HG02588 (cell line): ENCODE results near the gene IGFLR1.
A peak's percentile ranks its signal among the peaks of the same experiment; 100 is the strongest.
"Not testable (repeated sequence)": the region's sequence is repeated elsewhere in the genome, so short reads cannot be mapped to it uniquely, and the experiment has no call there.

Experiments
- ATAC-seq: cut with Tn5 transposase; IDR thresholded peaks from one replicate; pipeline ENCODE4 v1.9.1; 2021; ENCODE audit warnings: mild to moderate bottlenecking, moderate library complexity; ENCODE audit not compliant: unreplicated experiment

Gene IGFLR1

DNA sequence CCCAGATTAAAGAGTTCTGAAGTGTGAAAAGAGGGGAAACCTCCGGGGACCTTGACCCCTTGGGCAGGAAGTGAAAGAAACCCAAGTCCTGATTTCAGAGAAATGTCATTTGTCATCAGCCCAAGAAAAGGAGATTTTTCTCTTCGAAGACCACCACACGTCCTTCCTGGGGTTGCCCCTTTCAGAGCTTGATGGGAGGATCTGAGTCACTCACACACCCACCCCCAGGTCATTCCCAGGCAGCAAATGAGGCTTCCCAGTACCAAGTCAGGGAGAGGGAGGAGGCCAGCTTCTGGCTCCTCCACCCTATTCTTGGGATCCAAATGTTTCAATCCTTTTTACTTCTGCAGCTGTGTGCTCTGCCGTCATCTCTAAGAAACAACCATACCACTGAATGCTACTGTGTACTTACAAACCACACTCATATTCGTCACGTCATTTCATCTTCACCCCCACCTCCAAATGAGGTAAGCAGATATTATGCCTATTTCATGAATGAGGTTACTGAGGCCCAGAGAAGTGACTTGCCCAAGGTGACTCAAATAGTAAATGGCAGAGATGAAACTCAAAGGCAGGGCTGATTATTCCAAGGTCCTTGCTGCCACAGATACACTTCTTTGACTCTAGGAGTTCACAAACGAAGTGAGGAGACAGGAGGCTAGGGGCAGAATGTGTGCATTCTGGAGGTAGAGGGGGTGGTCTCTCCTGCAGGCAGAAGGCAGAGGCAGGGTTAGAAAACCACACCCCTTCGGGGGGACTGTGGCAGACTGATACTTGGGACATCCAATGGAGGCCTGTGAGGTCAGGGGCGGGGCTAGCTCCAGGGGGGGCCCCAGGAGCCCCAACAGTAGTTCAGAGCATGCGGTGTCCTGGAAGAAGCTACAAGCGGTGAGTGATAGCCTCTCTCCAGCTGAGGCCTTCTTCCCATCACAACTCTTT, 29.4 kb downstream of the IGFLR1 start:
- ATAC-seq: no peak

DNA sequence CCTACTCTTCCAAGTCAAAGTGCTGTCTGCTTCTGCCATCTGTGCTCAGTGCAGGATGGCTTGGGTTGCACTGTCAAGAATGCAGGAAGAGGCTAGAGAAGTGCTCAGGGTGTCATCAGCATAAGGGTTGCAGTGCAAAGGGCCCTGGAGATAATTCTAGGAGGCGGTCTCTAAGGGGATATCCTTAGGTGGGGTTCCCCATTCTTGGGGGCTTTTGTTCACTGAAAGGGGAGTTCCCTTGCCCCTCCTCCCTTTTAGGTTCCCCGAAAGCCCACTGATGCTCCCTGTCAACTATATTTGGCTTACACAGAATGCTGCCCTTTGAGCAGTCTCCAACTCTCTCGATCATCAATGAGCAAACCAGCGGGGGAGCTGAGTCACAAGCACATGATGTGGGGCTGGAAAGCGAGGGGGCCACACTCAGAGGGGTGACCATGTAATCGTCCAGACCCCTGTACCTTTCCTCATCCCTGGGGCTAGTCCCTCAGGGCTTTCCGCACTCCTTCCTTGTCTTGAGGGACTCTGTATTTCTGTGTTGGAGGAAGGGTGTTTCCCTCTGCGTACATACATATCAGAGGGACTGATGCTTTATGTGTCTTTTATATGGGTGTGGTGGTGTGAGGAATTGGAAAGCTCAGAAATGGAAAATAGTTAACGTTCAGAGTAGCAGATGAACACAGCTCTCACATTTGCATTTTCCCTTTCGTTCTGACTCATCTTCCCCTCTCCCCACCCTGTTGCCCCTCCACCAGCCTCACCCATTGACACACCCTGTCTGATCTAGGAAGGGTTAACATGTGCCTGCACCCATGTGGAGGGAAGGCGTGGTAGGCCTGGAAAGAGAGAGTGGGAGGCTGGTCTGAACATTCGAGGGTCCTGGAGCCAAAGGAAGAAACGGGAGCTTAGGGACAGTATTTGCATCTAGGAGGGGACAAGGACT, 31.2 kb downstream of the IGFLR1 start:
- no peak for ATAC-seq

DNA sequence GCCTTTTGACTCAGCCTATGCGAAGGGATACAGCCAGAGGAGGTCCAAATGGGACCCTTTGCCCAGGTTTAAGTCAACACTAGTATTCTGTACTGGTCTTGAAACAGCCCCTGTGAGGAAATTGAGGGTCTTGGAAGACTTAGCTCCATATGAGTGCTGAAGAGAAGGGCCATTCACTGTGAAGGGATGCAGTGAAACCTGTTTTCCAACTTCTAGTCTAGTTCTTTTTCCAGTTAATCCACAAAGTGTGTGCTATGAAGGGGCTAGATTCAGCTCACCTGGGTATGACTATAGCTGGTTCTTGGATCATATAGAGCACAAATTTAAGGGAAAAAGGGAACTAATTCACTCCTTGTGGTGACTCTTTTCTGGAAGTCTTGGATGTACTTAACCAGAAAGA, 33.9 kb downstream of the IGFLR1 start:
- ATAC-seq: no peak

DNA sequence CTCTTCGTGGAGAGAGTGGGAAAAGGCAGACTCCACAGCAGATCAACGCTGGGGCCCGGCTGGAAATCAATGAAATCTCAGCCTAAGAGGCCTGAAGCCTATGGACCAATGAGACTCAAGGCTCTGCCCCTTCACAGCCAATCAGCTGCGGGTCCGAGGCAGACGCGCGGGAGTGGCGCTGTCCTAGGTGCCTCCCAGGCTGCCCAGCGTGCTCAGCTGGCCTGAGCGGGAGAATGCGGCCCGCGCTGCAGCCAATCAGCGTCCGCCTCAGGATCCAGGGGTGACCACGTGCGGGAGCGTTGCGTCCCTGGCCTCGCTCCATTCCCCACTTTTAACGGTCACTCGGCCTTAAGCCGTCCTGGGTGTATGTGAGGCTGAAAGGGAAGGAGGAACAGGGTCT, 38.0 kb downstream of the IGFLR1 start, which contains the start of gene ZBTB32:
Gene ZBTB32 (plus strand): TSS at position 341 of the 400 bp plus-strand sequence. CDS start 10,069 bp downstream, outside the sequence.
- ATAC-seq: no peak

DNA sequence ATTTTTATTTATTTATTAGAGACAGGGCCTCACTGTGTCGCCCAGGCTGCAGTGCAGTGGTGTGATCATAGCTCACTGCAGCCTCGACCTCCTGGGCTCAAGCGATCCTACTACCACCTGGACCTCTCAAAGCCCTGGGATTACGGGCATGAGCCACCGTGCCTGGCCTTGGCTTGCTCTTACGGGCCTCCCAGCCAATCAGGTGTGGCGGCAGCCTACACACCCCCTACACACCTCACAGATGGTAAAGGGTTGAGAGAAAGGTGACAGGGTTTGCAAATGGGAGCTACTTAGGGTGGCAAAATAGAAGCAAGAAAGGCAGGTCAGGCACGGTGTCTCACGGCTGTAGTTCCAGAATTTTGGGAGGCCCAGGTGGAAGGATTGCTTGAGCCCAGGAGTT, 38.9 kb downstream of the IGFLR1 start:
- ATAC-seq: no peak

DNA sequence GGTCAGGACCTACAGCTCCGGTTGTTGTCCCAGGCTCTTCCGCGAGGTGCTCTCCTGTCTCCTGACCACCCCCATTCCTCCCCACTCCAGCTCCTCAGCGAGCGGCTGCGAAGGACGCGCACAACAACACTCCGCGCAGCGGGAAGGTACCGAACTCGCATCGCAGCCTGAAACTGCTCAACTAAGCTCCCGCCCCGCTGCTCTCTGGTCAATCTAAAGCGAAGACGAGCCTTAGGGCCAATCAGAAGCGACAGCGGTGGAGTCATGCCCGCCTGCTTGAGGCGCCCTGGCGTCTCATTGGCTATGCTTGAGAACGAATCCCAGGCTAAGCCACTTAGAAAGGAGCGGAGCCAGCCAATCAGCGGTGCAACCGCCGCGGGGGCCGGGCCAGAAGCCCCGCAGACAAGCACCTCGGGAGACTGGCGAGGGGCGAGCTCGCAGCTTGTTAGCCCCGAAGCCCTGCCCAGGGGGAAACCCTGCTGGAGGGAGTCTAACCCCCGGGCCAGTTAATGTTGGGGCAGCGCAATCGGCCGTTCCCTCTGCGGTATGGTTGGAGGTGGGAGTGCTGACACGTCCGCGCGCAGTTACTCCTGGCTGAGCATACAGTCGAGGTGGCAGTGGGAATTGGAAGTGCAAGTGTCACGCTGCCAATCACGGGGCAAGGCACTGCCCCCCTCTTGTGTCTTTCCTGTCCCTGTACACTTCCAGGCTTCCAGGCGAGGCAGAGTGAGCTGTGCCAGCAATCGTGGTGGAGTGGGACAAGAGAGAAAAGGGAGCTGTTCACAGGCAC, 39.8 kb downstream of the IGFLR1 start:
- peak; percentile 92 for ATAC-seq

DNA sequence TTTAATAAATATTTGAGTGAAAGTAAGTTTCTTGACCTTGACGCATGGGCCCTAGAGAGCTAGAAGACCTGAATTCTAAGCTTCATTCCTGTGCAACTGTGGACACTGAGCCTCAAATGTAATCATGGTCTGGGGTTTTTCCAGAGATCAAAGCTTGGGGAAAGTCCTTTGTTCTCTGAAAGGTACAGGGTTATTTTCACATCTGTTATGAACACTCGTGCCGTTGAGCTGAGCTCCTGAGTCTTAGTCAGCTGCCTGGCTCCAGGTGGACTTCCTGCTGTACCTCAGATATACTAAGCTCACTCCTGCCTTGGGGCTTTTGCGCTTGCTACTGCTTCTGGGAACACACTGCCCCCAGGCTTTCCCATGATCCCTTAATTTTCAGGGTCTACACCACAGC, 45.4 kb downstream of the IGFLR1 start:
- no peak for ATAC-seq

DNA sequence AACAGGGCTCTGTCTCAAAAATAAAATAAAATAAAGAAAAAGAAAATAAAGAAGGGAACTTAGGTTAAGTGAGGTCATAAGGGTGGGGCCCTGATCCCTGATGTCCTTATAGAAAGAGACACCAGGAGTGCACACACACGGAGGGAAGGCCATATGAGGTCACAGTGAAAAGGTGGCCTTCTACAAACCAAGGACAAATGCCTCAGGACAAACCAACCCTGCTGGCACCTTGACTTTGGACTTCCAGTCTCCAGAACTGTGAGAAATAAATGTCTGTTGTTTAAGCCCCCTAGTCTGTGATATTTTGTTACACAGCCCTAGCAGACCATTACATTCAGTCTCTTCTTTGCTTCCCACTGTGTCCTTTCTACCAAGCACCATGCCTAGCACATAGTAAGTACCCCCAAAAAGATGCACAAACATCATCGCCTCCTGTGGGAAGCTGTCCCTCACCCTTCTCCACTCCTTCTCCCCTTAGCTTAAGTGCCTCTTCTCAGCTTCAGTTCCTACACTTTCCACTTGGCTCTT, 46.3 kb downstream of the IGFLR1 start:
- ATAC-seq: no peak

DNA sequence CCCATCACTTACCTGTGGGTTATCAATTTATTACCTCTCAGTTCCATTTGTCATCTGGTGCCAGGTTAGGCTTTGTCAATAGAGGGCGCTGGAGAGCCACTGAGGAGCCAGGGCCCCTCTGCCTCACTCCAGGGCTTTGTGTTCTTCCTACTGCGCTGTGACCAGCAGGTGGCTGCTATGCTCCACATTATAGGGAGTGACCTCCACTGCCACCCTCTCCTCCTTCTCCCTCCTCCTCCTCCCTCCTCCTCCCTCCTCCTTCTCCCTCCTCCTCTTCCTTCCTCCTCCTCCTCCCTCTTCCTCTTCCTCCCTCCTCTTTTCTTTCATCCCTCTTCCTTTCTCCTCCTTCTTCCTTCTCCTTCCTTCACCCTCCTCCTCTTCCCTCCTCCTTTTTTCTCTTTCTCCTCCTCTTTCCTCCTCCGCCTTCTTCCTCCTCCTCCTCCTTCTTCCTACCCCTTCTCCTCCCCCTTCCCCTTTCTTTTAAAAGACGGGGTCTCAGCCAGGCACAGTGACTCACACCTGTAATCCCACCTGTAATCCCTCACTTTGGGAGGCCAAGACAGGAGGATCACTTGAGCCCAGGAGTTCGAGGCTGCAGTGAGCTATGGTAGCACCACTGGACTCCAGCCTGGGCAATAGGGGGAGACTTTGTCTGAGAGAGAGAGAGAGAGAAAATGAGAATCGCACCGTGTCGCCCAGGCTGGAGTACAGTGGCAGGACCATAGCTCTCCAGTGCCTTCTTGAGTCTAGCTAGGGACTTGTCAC, 48.2 kb downstream of the IGFLR1 start:
- ATAC-seq: peak; percentile 85

DNA sequence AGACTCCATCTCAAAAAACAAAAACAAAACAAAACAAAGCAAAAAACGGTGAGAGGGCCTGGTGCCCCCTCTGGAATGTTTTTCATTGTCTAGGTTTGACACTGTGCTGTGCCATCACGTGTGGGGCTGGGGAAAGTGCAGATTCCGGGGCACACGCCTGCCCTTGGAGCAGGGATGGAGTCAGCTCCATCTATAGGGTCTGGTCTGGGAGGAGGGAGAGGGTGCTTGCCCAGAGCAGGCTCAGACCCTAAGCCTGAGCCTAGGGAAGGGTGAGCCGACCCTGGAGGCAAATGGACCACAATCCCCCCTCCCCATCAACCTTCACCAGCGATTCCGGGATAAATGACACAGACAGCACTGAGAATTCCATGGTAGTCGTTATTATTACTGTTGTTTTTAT, 48.8 kb downstream of the IGFLR1 start:
- ATAC-seq: no peak

DNA sequence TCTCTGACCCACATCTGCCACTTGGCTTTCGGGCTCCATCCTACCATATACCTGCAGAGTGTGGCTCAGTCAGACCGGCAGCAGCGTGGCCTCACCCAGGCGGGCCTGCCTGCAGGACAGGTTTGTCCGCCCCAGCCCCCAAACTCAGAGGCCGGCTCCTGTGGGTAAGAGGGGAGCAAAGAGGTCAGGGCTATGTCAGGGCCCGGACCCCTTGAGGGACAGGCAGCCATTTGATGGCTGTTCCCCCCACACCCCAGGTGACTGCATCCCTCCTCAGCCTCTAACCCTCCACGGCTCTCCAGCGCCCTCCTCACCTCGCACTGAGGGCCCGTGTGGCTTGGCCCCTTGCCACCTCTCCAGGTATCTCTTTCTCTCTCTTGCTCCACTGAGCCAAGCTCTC, 50.2 kb downstream of the IGFLR1 start:
- ATAC-seq: no peak

DNA sequence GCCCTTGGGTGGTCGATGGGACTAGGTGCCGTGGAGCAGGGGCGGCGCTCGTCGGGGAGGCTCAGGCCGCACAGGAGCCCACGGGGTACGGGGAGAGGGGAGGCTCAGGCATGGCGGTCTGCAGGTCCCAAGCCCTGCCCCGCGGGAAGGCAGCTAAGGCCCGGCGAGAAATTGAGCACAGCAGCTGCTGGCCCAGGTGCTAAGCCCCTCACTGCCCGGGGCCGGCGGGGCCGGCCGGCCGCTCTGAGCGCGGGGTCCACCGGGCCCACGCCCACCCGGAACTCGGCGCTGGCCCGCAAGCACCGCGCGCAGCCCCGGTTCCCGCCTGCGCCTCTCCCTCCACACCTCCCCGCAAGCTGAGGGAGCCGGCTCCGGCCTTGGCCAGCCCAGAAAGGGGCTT, 51.1 kb downstream of the IGFLR1 start:
- not testable (repeated sequence) for ATAC-seq

DNA sequence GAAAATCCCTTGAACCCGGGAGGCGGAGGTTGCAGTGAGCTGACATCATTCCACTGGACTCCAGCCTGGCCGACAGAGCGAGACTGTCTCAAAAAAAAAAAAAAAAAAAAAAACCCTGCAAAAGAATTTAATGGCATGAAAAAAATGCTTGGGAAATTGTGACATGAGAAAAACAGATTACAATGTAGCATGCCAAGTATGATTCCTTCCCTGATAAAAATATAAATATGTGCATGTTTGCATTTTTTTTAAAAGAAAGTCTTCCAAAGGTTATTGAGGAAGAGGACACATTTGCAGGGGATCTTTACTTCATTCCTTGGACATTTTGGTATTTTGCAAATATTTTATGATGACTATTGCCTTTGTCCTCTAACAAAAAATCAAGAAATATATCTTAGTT, 52.4 kb downstream of the IGFLR1 start:
- no peak for ATAC-seq
